Body of pancreas (tissue), 4 donors: ENCODE results near the gene KLHL26. TPM values are rescaled to one million over a fixed set of nuclear protein-coding genes. Genes with fewer than 3 reads are reported as not detected.

Experiments used
- ATAC-seq: fragments of 150-250 bp; one replicate; pipeline ENCODE4 v1.9.1; 2016
- DNase-seq, 4 donors: peaks; one replicate each; pipeline ENCODE4 v3.0.0-alpha.2; 2019
- H3K27ac ChIP-seq, 4 donors: fragments of 200-600 bp; sonication (generic); 1 replicate in 3 of 4; 2 replicates in 1 of 4; pipeline versions ENCODE4 v1.5.1 to v1.6.1; 2016 to 2019; ENCODE audit warnings: mild to moderate bottlenecking in 1 of 4, mixed read lengths in 1 of 4, moderate library complexity in 1 of 4
- H3K27me3 ChIP-seq, 2 donors: fragments of 200-600 bp; sonication (generic); one replicate each; pipeline ENCODE4 v1.6.0; 2016; ENCODE audit warnings: mild to moderate bottlenecking in 1 of 2
- H3K36me3 ChIP-seq, 2 donors: fragments of 200-600 bp; sonication (generic); replicated peaks in 1 of 2; 2 replicates each; pipeline ENCODE4 v1.5.1; 2016; ENCODE audit warnings: low read depth in 2 of 2; ENCODE audit not compliant: insufficient read depth in 1 of 2
- H3K4me1 ChIP-seq: fragments of 200-600 bp; sonication (generic); one replicate; pipeline ENCODE4 v1.6.0; 2016
- H3K4me3 ChIP-seq, 2 donors: fragments of 200-600 bp; sonication (generic); 1 replicate in 1 of 2; 2 replicates in 1 of 2; pipeline ENCODE4 v1.5.1; 2016 to 2019
- H3K9me3 ChIP-seq, 3 donors: fragments of 200-600 bp; sonication (generic); 1 replicate in 2 of 3; 2 replicates in 1 of 3; pipeline ENCODE4 v1.5.1; 2016
- CTCF ChIP-seq, 7 experiments: fragments of 450-650 bp in 4 of 7; fragments of 200-600 bp in 3 of 7; sonication (generic) in 3 of 7; IDR thresholded peaks; one replicate each; pipeline ENCODE4 v1.5.1; 2016 to 2019; ENCODE audit warnings: antibody characterized with exemption in 7 of 7
- POLR2A ChIP-seq, 3 donors: fragments of 450-650 bp; IDR thresholded peaks; one replicate each; pipeline ENCODE4 v1.6.1; 2016; ENCODE audit warnings: antibody characterized with exemption in 3 of 3, mild to moderate bottlenecking in 2 of 3
- WGBS, 2 donors: methylation state at CpG; one replicate each; pipeline ENCODE4 v1.1.5; 2017; 5-methylcytosine and 5-hydroxymethylcytosine counted together
- intact Hi-C: fragments of 100-400 bp; cut with DNase I; formaldehyde crosslinking; loops from one replicate; pipeline ENCODE4 v1.15.1; 2023
- total RNA-seq, 2 donors: library from RNA; depleted of rRNA; stranded (reverse); fragments of >200 nt; gene quantifications; one replicate each; pipeline ENCODE4 v1.1.0, GENCODE V29; 2016

The KLHL26 gene
- total RNA-seq, 2 donors from 2014 or later, result 3.6 to 8.9 TPM

- no peak for DNase-seq
- 90 to 100% methylated on average over 3 to 17 of the region's 24 CpGs for WGBS, 2 donors
- no peaks in the 10 kb centered on the region for H3K4me1 ChIP-seq
- TF ChIP-seq CTCF (IDR thresholded peaks at IDR 0.05) (no peak), POLR2A (IDR thresholded peaks at IDR 0.05) (no peak)
- no peaks in the 10 kb centered on the region for H3K27me3 ChIP-seq
- H3K4me3 ChIP-seq, result no peak overlapping the region
- H3K36me3 ChIP-seq, result peaks cover 0 to 19% of the 10 kb centered on the region in 2 donors
- ATAC-seq, result no peak
- no peak overlapping the region for H3K27ac ChIP-seq
- no peaks in the 10 kb centered on the region for H3K9me3 ChIP-seq
- intact Hi-C loops, result no loop called here
Observed at GRCh38 chr19:18672044-18672451, 35.2 kb downstream of the KLHL26 start.

GRCh38 chr19:18672606-18673337, 35.9 kb downstream of the KLHL26 start:
- no peak overlapping the region for H3K27ac ChIP-seq

GRCh38 chr19:18674616-18675015, 37.8 kb downstream of the KLHL26 start:
- DNase-seq, result no peak

More at GRCh38 chr19:18672606-18673337, 35.9 kb downstream of the KLHL26 start:
- Histone ChIP-seq H3K4me3 (no peak overlapping the region), H3K9me3 (no peaks in the 10 kb centered on the region), H3K4me1 (no peaks in the 10 kb centered on the region), H3K36me3 (peaks cover 0 to 16% of the 10 kb centered on the region in 2 donors), H3K27me3 (no peaks in the 10 kb centered on the region)
- no peak for ATAC-seq
- 59 to 62% methylated on average over 11 to 13 of the region's 13 CpGs for WGBS, 2 donors
- intact Hi-C loops, result no loop called here
- DNase-seq, result no peak
- TF ChIP-seq CTCF (IDR thresholded peaks at IDR 0.05), result peak in 1 of 7 experiments; percentile 3
- no peak for TF ChIP-seq POLR2A (IDR thresholded peaks at IDR 0.05)

GRCh38 chr19:18675779-18676178, 39.0 kb downstream of the KLHL26 start:
- Histone ChIP-seq H3K4me1 (no peaks in the 10 kb centered on the region), H3K36me3 (no peaks in the 10 kb centered on the region), H3K27me3 (no peaks in the 10 kb centered on the region), H3K9me3 (no peaks in the 10 kb centered on the region), H3K4me3 (no peak overlapping the region), H3K27ac (no peak overlapping the region)
- no peak for ATAC-seq
- DNase-seq, result no peak
- 49 to 60% methylated on average over 3 to 5 of the region's 5 CpGs for WGBS, 2 donors
- TF ChIP-seq CTCF (IDR thresholded peaks at IDR 0.05), result peak in 5 of 7 experiments; percentile 16 to 45 (median 40)
- no peak for TF ChIP-seq POLR2A (IDR thresholded peaks at IDR 0.05)
- intact Hi-C loops, result no loop called here

More at GRCh38 chr19:18674616-18675015, 37.8 kb downstream of the KLHL26 start:
- Histone ChIP-seq H3K9me3 (no peaks in the 10 kb centered on the region), H3K4me3 (no peak overlapping the region), H3K27ac (no peak overlapping the region), H3K27me3 (no peaks in the 10 kb centered on the region), H3K4me1 (no peaks in the 10 kb centered on the region), H3K36me3 (peaks cover 0 to 2% of the 10 kb centered on the region in 2 donors)
- intact Hi-C loops, result no loop called here
- no peak for ATAC-seq
- 33 to 75% methylated on average over 6 to 11 of the region's 11 CpGs for WGBS, 2 donors
- no peak for TF ChIP-seq CTCF (IDR thresholded peaks at IDR 0.05)
- no peak for TF ChIP-seq POLR2A (IDR thresholded peaks at IDR 0.05)

DNA sequence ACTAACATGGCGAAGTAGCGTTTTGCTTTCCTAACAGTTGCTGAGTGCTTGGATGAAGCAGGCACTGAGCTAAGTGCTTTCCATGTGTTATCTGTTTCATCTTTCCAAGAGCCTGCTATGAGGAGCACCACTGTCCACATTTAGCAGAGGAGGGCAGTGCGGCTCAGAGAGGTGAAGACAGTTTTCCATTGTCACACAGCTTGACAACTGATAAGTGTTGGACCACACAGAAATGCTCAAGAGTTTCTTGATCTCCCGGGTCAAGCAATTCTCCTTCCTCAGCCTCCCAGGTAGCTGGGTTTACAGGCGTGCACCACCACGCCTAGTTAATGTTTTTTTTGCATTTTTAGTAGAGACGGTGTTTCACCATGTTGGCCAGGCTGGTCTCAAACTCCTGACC, 39.9 kb downstream of the KLHL26 start:
- H3K4me1 ChIP-seq, result no peaks in the 10 kb centered on the region
- no peak overlapping the region for H3K27ac ChIP-seq
- intact Hi-C loops, result no loop called here
- ATAC-seq (no peak), DNase-seq (no peak)
- H3K36me3 ChIP-seq, result no peaks in the 10 kb centered on the region
- 75 to 88% methylated on average over 7 of the region's 7 CpGs for WGBS, 2 donors
- TF ChIP-seq CTCF (IDR thresholded peaks at IDR 0.05), result no peak
- TF ChIP-seq POLR2A (IDR thresholded peaks at IDR 0.05), result no peak
- H3K4me3 ChIP-seq, result no peak overlapping the region
- H3K9me3 ChIP-seq, result no peaks in the 10 kb centered on the region
- no peaks in the 10 kb centered on the region for H3K27me3 ChIP-seq
